GM12878 (cell line): ENCODE measurements around the gene SALL4. TPM values are rescaled to one million over a fixed set of nuclear protein-coding genes. Genes with fewer than 3 reads are reported as not detected.

Source experiments
- ATAC-seq: fragments of 200-7000 bp; cut with Tn5 transposase; 3 replicates; pipeline ENCODE4 v1.9.1; 2020; ENCODE audit warnings: mild to moderate bottlenecking, moderate library complexity
- BruUV-seq: library from RNA; stranded (reverse); fragments of 400-500 nt; replicated peaks from 2 replicates; lab custom pipeline; 2021; lab: Mats Ljungman, UMichigan
- CTCF ChIA-PET: fragments of 300-600 bp; sonication (Branson Sonifier 250); formaldehyde crosslinking; extraction: SDS; loops from one replicate; lab custom pipeline; 2021; ENCODE audit warnings: inconsistent platforms; lab: Yijun Ruan, JAX
- POLR2A ChIA-PET: fragments of 350-600 bp; formaldehyde crosslinking; extraction: SDS; loops from one replicate; lab custom pipeline; 2021; ENCODE audit warnings: inconsistent platforms; lab: Charles Lee
- RAD21 ChIA-PET: fragments of 300-600 bp; sonication (Branson Sonifier 250); formaldehyde crosslinking; loops from one replicate; lab custom pipeline; 2023; ENCODE audit warnings: antibody characterized with exemption; ENCODE audit not compliant: unreplicated experiment; lab: Charles Lee
- SMC1A ChIA-PET: fragments of 300-600 bp; sonication (Branson Sonifier 250); formaldehyde crosslinking; loops from one replicate; lab custom pipeline; 2023; ENCODE audit not compliant: unreplicated experiment, uncharacterized antibody; lab: Charles Lee
- DNase-seq: peaks from one replicate; pipeline ENCODE4 v3.0.0-alpha.2; 2011; ENCODE audit warnings: low read depth, low spot score
- FAIRE-seq: peaks from 3 replicates; lab custom pipeline; 2011; peaks lifted over from hg19 to GRCh38; lab: Jason Lieb, UNC
- H2AFZ ChIP-seq: 2 replicates; pipeline ENCODE4 v1.6.0; 2011; ENCODE audit warnings: low read depth, low read length, control low read depth; ENCODE audit not compliant: control insufficient read depth
- H3K27ac ChIP-seq: 2 replicates; pipeline ENCODE4 v1.5.1; 2011; ENCODE audit warnings: control low read depth; ENCODE audit not compliant: control insufficient read depth, insufficient read depth
- H3K27me3 ChIP-seq, 2 experiments: replicated peaks in 1 of 2; 2 replicates each; pipeline versions ENCODE4 v1.6.0 to v1.6.1; 2011; ENCODE audit warnings: low read length in 1 of 2; ENCODE audit not compliant: control insufficient read depth in 2 of 2, insufficient read depth in 2 of 2
- H3K36me3 ChIP-seq, 2 experiments: 2 replicates each; pipeline ENCODE4 v1.5.1; 2011; ENCODE audit warnings: low read length in 1 of 2; ENCODE audit not compliant: control insufficient read depth in 2 of 2, insufficient read depth in 2 of 2
- H3K4me1 ChIP-seq: 2 replicates; pipeline ENCODE4 v1.6.1; 2011; ENCODE audit warnings: mild to moderate bottlenecking, low read length, moderate library complexity, mixed read lengths; ENCODE audit not compliant: control insufficient read depth, insufficient read depth
- H3K4me2 ChIP-seq: 2 replicates; pipeline ENCODE4 v1.6.0; 2011; ENCODE audit warnings: control low read depth; ENCODE audit not compliant: control insufficient read depth, insufficient read depth
- H3K4me3 ChIP-seq: fragments of 200-600 bp; sonication (generic); 2 replicates; pipeline ENCODE4 v1.5.1; 2016
- H3K79me2 ChIP-seq: 2 replicates; pipeline ENCODE4 v1.6.0; 2011; ENCODE audit warnings: low read length; ENCODE audit not compliant: control insufficient read depth, insufficient read depth
- H3K9ac ChIP-seq: 2 replicates; pipeline ENCODE4 v1.8.0; 2011; ENCODE audit warnings: low read length, control low read depth, mixed read lengths; ENCODE audit not compliant: control insufficient read depth, insufficient read depth
- H3K9me3 ChIP-seq: replicated peaks from 3 replicates; pipeline ENCODE4 v1.5.1; 2011; ENCODE audit warnings: mild to moderate bottlenecking, low read length; ENCODE audit not compliant: control insufficient read depth, insufficient read depth
- H4K20me1 ChIP-seq: 2 replicates; pipeline ENCODE4 v1.6.0; 2011; ENCODE audit not compliant: control insufficient read depth, insufficient read depth
- CREB1 ChIP-seq: IDR thresholded peaks from 2 replicates; pipeline ENCODE4 v1.6.1; 2012; ENCODE audit warnings: low read depth, mild to moderate bottlenecking, inconsistent platforms
- CREM ChIP-seq: IDR thresholded peaks from 2 replicates; pipeline ENCODE4 v1.6.1; 2014; ENCODE audit warnings: antibody characterized with exemption, low read depth
- EP300 ChIP-seq, 2 experiments: fragments of 150-350 bp in 1 of 2; IDR thresholded peaks; 2 replicates each; pipeline ENCODE4 v1.6.1; 2011 to 2012; ENCODE audit warnings: low read depth in 2 of 2, low read length in 2 of 2, borderline replicate concordance in 1 of 2, improper control_type of control experiment in 1 of 2, inconsistent platforms in 1 of 2; ENCODE audit not compliant: control insufficient read depth in 1 of 2
- ESRRA ChIP-seq: IDR thresholded peaks from 2 replicates; pipeline ENCODE4 v1.6.1; 2012; ENCODE audit warnings: mild to moderate bottlenecking, low read length, improper control_type of control experiment
- EZH2 ChIP-seq: IDR thresholded peaks from 2 replicates; pipeline ENCODE4 v1.6.1; 2012; ENCODE audit warnings: low read depth, mild to moderate bottlenecking, control low read depth, inconsistent platforms, low read length, borderline replicate concordance; ENCODE audit not compliant: control insufficient read depth
- FOXK2 ChIP-seq: fragments of 450-650 bp; IDR thresholded peaks from 2 replicates; pipeline ENCODE4 v1.6.1; 2017; ENCODE audit warnings: mild to moderate bottlenecking, moderate library complexity
- HSF1 ChIP-seq: fragments of 150-350 bp; IDR thresholded peaks from 2 replicates; pipeline ENCODE4 v1.6.1; 2014; ENCODE audit warnings: mild to moderate bottlenecking, low read depth, low read length
- KDM1A ChIP-seq: fragments of 200-600 bp; sonication (generic); IDR thresholded peaks from 2 replicates; pipeline ENCODE4 v1.6.1; 2016; ENCODE audit warnings: borderline replicate concordance
- NR2C1 ChIP-seq: fragments of 450-650 bp; IDR thresholded peaks from 2 replicates; pipeline ENCODE4 v1.6.1; 2017; ENCODE audit warnings: antibody characterized with exemption, mild to moderate bottlenecking, moderate library complexity
- PAX5 ChIP-seq: IDR thresholded peaks from 2 replicates; pipeline ENCODE4 v1.6.1; 2011; ENCODE audit warnings: low read depth, low read length, borderline replicate concordance
- PML ChIP-seq: IDR thresholded peaks from 2 replicates; pipeline ENCODE4 v1.6.1; 2012; ENCODE audit warnings: low read length, inconsistent platforms
- RAD21 ChIP-seq: IDR thresholded peaks from 2 replicates; pipeline ENCODE4 v1.6.1; 2011; ENCODE audit warnings: mild to moderate bottlenecking, low read depth, low read length, moderate library complexity; ENCODE audit not compliant: insufficient read depth
- SMARCA5 ChIP-seq: fragments of 450-650 bp; IDR thresholded peaks from 2 replicates; pipeline ENCODE4 v1.6.1; 2017; ENCODE audit warnings: mild to moderate bottlenecking
- SREBF2 ChIP-seq: IDR thresholded peaks from 2 replicates; pipeline ENCODE4 v1.6.1; 2012; ENCODE audit warnings: mild to moderate bottlenecking, low read length
- TAF1 ChIP-seq: IDR thresholded peaks from 2 replicates; pipeline ENCODE4 v1.6.1; 2011; ENCODE audit warnings: mild to moderate bottlenecking, low read depth, low read length, borderline replicate concordance
- TCF12 ChIP-seq: IDR thresholded peaks from 2 replicates; pipeline ENCODE4 v1.6.1; 2011; ENCODE audit warnings: low read depth, mild to moderate bottlenecking, low read length
- ZBTB40 ChIP-seq: fragments of 450-650 bp; IDR thresholded peaks from 2 replicates; pipeline ENCODE4 v1.6.1; 2016; ENCODE audit warnings: mild to moderate bottlenecking, moderate library complexity, borderline replicate concordance
- WGBS: methylation state at CpG from one replicate; pipeline ENCODE4 v1.1.6; 2016; ENCODE audit warnings: low lambda C conversion rate; ENCODE audit not compliant: insufficient replicate concordance, insufficient coverage; ENCODE audit errors: missing lambda C conversion rate; 5-methylcytosine and 5-hydroxymethylcytosine counted together
- in situ Hi-C: fragments of 300-500 bp; cut with MboI; formaldehyde crosslinking; loops from 9 replicates; pipeline ENCODE4 v1.14.3; 2018; ENCODE audit warnings: mixed read lengths
- intact Hi-C: fragments of 100-400 bp; cut with micrococcal nuclease; formaldehyde crosslinking; loops from one replicate; pipeline ENCODE4 v1.14.2; 2022; ENCODE audit not compliant: unreplicated experiment
- polyA plus RNA-seq, 11 experiments: library from polyadenylated mRNA; depleted of rRNA in 4 of 11; unstranded in 6 of 11; stranded (reverse) in 5 of 11; fragments of >200 nt; fragmentation: Nextera tagmentation in 4 of 11; fragmentation: Illumina TruSeq in 1 of 11; extraction: Ambion mirVana in 4 of 11; extraction: Trizol in 1 of 11; gene quantifications; 1 replicate in 1 of 11; 2 replicates in 10 of 11; pipeline versions ENCODE4 v1.2.1 to v1.2.3, GENCODE V29; 2011 to 2016; ENCODE audit warnings: inconsistent platforms in 2 of 11, missing spikeins in 2 of 11, low read depth in 1 of 11
- total RNA-seq, 4 experiments: library from RNA; depleted of rRNA in 3 of 4; stranded (reverse); fragments of >200 nt in 3 of 4; fragmentation: Illumina TruSeq in 1 of 4; extraction: Trizol in 1 of 4; gene quantifications; 2 replicates each; pipeline versions ENCODE4 v1.2.1 to v1.2.3, GENCODE V29; 2013 to 2021

The SALL4 gene
- total and polyA plus RNA-seq, 10 of the 15 experiments (the other 5 are each of a cell fraction or from before 2014, with no cell fraction given) = 0.08 to 1.1 (median 0.23) TPM; not detected in 7

GRCh38 chr20:51832276-51832675 is 30.0 kb upstream of the SALL4 start:
- Histone ChIP-seq H3K27ac (no peak overlapping the region), H3K4me1 (no peaks in the 10 kb centered on the region; the same call in 1 of the 2 replicates), H3K9ac (no peak overlapping the region), H2AFZ (no peak overlapping the region), H3K27me3 (peaks cover 0 to 1% of the 10 kb centered on the region in 2 experiments; a peak in 1 of 4 replicates), H3K79me2 (no peaks in the 10 kb centered on the region), H3K4me2 (no peak overlapping the region), H3K36me3 (no peaks in the 10 kb centered on the region), H3K9me3 (no peaks in the 10 kb centered on the region), H3K4me3 (no peak overlapping the region), H4K20me1 (no peaks in the 10 kb centered on the region)
- RAD21 ChIA-PET = no interaction called here
- DNase-seq = no peak
- in situ Hi-C loops (no loop called here), intact Hi-C loops (no loop called here)
- SMC1A ChIA-PET = no interaction called here
- no TSS peak for BruUV-seq
- TF ChIP-seq PAX5 (no peak), TAF1 (no peak), KDM1A (no peak), ESRRA (no peak), NR2C1 (no peak), EZH2 (no peak), RAD21 (no peak), ZBTB40 (no peak), PML (no peak), SMARCA5 (no peak), CREB1 (no peak), HSF1 (no peak), FOXK2 (no peak), TCF12 (no peak), CREM (no peak), EP300 (IDR thresholded peaks at IDR 0.05; ENCODE audit: borderline replicate concordance in 1 of 2, control insufficient read depth in 1 of 2, low read depth in 2 of 2, low read length in 2 of 2) (no peak), SREBF2 (no peak)
- no peak for ATAC-seq
- 54% methylated on average over 3 of the region's 3 CpGs for WGBS
- POLR2A ChIA-PET = no interaction called here
- CTCF ChIA-PET = no interaction called here
- FAIRE-seq = no peak
